GM12878 (cell line): ENCODE results near the gene GRIN2D.

Source experiments
- BCL11A ChIP-seq: IDR thresholded peaks from 2 replicates; pipeline ENCODE4 v1.6.1; 2011; ENCODE audit warnings: low read depth, low read length
- BCLAF1 ChIP-seq: fragments of 450-650 bp; IDR thresholded peaks from 2 replicates; pipeline ENCODE4 v1.6.1; 2017; ENCODE audit warnings: antibody characterized with exemption, mild to moderate bottlenecking, moderate library complexity
- FOXM1 ChIP-seq: IDR thresholded peaks from 2 replicates; pipeline ENCODE4 v1.6.1; 2012; ENCODE audit warnings: low read depth, mild to moderate bottlenecking, inconsistent platforms, low read length, moderate library complexity
- SREBF2 ChIP-seq: IDR thresholded peaks from 2 replicates; pipeline ENCODE4 v1.6.1; 2012; ENCODE audit warnings: mild to moderate bottlenecking, low read length

- TF ChIP-seq BCL11A (no peak), FOXM1 (no peak), BCLAF1 (no peak), SREBF2 (no peak)
Measured at GRCh38 chr19:48370955-48371354, 22.5 kb upstream of the GRIN2D start.
